Activated CD4-positive, alpha-beta T cell treated with anti-CD3 and anti-CD28 coated beads for 36 hours (primary cell): ENCODE measurements around the gene OR56A3. TPM values are rescaled to one million over a fixed set of nuclear protein-coding genes. Genes with fewer than 3 reads are reported as not detected.

Source experiments
- ATAC-seq: fragments of 200-7000 bp; cut with Tn5 transposase; one replicate; pipeline ENCODE4 v1.10.0; 2021; ENCODE audit warnings: mild to moderate bottlenecking, moderate library complexity
- CTCF ChIA-PET: fragments of 350-600 bp; sonication (Branson Sonifier 250); formaldehyde crosslinking; loops from one replicate; lab custom pipeline; 2021; ENCODE audit warnings: antibody characterized with exemption; lab: Charles Lee
- POLR2A ChIA-PET: fragments of 350-600 bp; sonication (Branson Sonifier 250); formaldehyde crosslinking; loops from one replicate; lab custom pipeline; 2021; ENCODE audit warnings: antibody characterized with exemption, inconsistent platforms; lab: Charles Lee
- DNase-seq: peaks from one replicate; pipeline ENCODE4 v3.0.0-alpha.2; 2020
- H3K27ac Mint-ChIP-seq: one replicate; pipeline ENCODE4 v1.8.0; 2021; ENCODE audit warnings: mixed read lengths
- H3K27me3 Mint-ChIP-seq: one replicate; pipeline ENCODE4 v1.8.0; 2021; ENCODE audit warnings: mixed read lengths
- H3K36me3 Mint-ChIP-seq: one replicate; pipeline ENCODE4 v1.8.0; 2021; ENCODE audit warnings: low read depth, mixed read lengths
- H3K4me1 Mint-ChIP-seq: one replicate; pipeline ENCODE4 v1.8.0; 2021; ENCODE audit warnings: mixed read lengths
- H3K4me3 Mint-ChIP-seq: one replicate; pipeline ENCODE4 v1.8.0; 2021; ENCODE audit warnings: mild to moderate bottlenecking, moderate library complexity, mixed read lengths
- H3K9me3 Mint-ChIP-seq: one replicate; pipeline ENCODE4 v1.8.0; 2021; ENCODE audit warnings: low read depth, mixed read lengths
- intact Hi-C, 2 experiments: fragments of 100-400 bp; cut with DNase I in 1 of 2; cut with micrococcal nuclease in 1 of 2; formaldehyde crosslinking; loops; one replicate each; pipeline versions ENCODE4 v1.14.2 to v1.15.1; 2022 to 2024; cut with DNase I, micrococcal nuclease
- total RNA-seq, 2 experiments: library from RNA; stranded (reverse); gene quantifications; one replicate each; pipeline ENCODE4 v1.2.3, GENCODE V29; 2021

The OR56A3 gene
- total RNA-seq, 2 experiments from 2014 or later = not detected

- intact Hi-C loops = no loop called here
- Mint-ChIP-seq H3K36me3 (no peaks in the 10 kb centered on the region), H3K4me3 (no peak overlapping the region), H3K27ac (no peak overlapping the region), H3K27me3 (peaks cover 15% of the 10 kb centered on the region), H3K4me1 (no peaks in the 10 kb centered on the region), H3K9me3 (no peaks in the 10 kb centered on the region)
- DNase-seq (no peak), ATAC-seq (no peak)
- ChIA-PET CTCF (no interaction called here), POLR2A (no interaction called here)
These were observed 41.4 kb downstream of the OR56A3 start for GRCh38 chr11:5983443-5983842.

GRCh38 chr11:5986885-5987284, 44.8 kb downstream of the OR56A3 start, which contains the start of gene OR52L1:
OR52L1 (minus strand) TSS chr11:5986985; CDS start chr11:5986930, 55 bp downstream.
- ChIA-PET CTCF (no interaction called here), POLR2A (no interaction called here)
- intact Hi-C loops = no loop called here
- Mint-ChIP-seq H3K27ac (no peak within 1 kb of the TSS), H3K4me1 (no peaks in the 10 kb centered on the region), H3K27me3 (peaks cover 23% of the 10 kb centered on the region), H3K9me3 (no peaks in the 10 kb centered on the region), H3K4me3 (no peak within 1 kb of the TSS), H3K36me3 (no peaks in the 10 kb centered on the region)
- ATAC-seq = no peak
- no peak for DNase-seq

- ChIA-PET POLR2A (interaction anchor here (0.5 kb wide), 1 partner anchor 1216 kb away, joined by 3 read pairs; no protein-coding TSS in a partner anchor), CTCF (interaction anchor here (0.8 kb wide), 1 partner anchor 20 kb away, joined by 4 read pairs; no protein-coding TSS in a partner anchor)
- no peak for ATAC-seq
These were observed 47.2 kb downstream of the OR56A3 start for GRCh38 chr11:5989203-5989602.

GRCh38 chr11:5992150-5992549, 50.1 kb downstream of the OR56A3 start:
- no peak for DNase-seq
- intact Hi-C loops = no loop called here
- Mint-ChIP-seq H3K4me3 (no peak overlapping the region), H3K27me3 (peaks cover 10% of the 10 kb centered on the region), H3K9me3 (no peaks in the 10 kb centered on the region), H3K27ac (no peak overlapping the region), H3K36me3 (no peaks in the 10 kb centered on the region), H3K4me1 (no peaks in the 10 kb centered on the region)
- ATAC-seq = peak; percentile 16
- CTCF ChIA-PET = interaction anchor here (0.5 to 1.6 kb wide), 6 partner anchors 9 to 442 kb away, joined by 3 to 10 read pairs (median 4); no protein-coding TSS in a partner anchor
- POLR2A ChIA-PET = no interaction called here

More at GRCh38 chr11:5989203-5989602, 47.2 kb downstream of the OR56A3 start:
- no peak overlapping the region for H3K27ac Mint-ChIP-seq
- no peak overlapping the region for H3K4me3 Mint-ChIP-seq
- H3K36me3 Mint-ChIP-seq = no peaks in the 10 kb centered on the region
- H3K27me3 Mint-ChIP-seq = peaks cover 12% of the 10 kb centered on the region
- no peaks in the 10 kb centered on the region for H3K4me1 Mint-ChIP-seq
- no peaks in the 10 kb centered on the region for H3K9me3 Mint-ChIP-seq
- DNase-seq = no peak
- intact Hi-C loops = no loop called here

GRCh38 chr11:5992604-5993251, 50.7 kb downstream of the OR56A3 start:
- ChIA-PET POLR2A (no interaction called here), CTCF (interaction anchor here (0.5 to 1.6 kb wide), 6 partner anchors 9 to 441 kb away, joined by 3 to 10 read pairs (median 4); no protein-coding TSS in a partner anchor)
- Mint-ChIP-seq H3K4me1 (no peaks in the 10 kb centered on the region), H3K4me3 (no peak overlapping the region), H3K36me3 (no peaks in the 10 kb centered on the region), H3K27me3 (peaks cover 8% of the 10 kb centered on the region), H3K27ac (no peak overlapping the region), H3K9me3 (no peaks in the 10 kb centered on the region)
- DNase-seq (no peak), ATAC-seq (no peak)
- intact Hi-C loops = no loop called here

GRCh38 chr11:5994791-5995190, 52.7 kb downstream of the OR56A3 start:
- intact Hi-C loops = no loop called here
- H3K27me3 Mint-ChIP-seq = peaks cover 8% of the 10 kb centered on the region
- no peaks in the 10 kb centered on the region for H3K4me1 Mint-ChIP-seq
- DNase-seq = no peak
- H3K36me3 Mint-ChIP-seq = no peaks in the 10 kb centered on the region
- no peak overlapping the region for H3K27ac Mint-ChIP-seq
- no peak for ATAC-seq
- ChIA-PET CTCF (no interaction called here), POLR2A (no interaction called here)
- no peak overlapping the region for H3K4me3 Mint-ChIP-seq
- no peaks in the 10 kb centered on the region for H3K9me3 Mint-ChIP-seq

Other genes starting within 250 kb of the OR56A3 start
- gene OR56B1, start 205.8 kb upstream of the OR56A3 start, total RNA-seq = under 1 TPM; 0.14 to 0.16 TPM
- gene OR52N4, start 188.0 kb upstream of the OR56A3 start, total RNA-seq = under 1 TPM; 0.23 to 0.70 TPM
- not detected for gene OR52N5, start 158.9 kb upstream of the OR56A3 start, total RNA-seq
- not detected for gene OR52N1, start 151.0 kb upstream of the OR56A3 start, total RNA-seq
- gene OR52N2, start 133.3 kb upstream of the OR56A3 start, total RNA-seq = not detected
- not detected for gene OR52E6, start 100.4 kb upstream of the OR56A3 start, total RNA-seq
- not detected for gene OR52E8, start 84.6 kb upstream of the OR56A3 start, total RNA-seq
- gene OR52E4, start 61.6 kb upstream of the OR56A3 start, total RNA-seq = not detected
- gene OR52E5, start 49.0 kb upstream of the OR56A3 start, total RNA-seq = not detected
- gene OR56A5, start 26.2 kb downstream of the OR56A3 start, total RNA-seq = not detected
- not detected for gene OR52L1, start 44.7 kb downstream of the OR56A3 start, total RNA-seq
- gene OR56A4, start 64.7 kb downstream of the OR56A3 start, total RNA-seq = not detected
- gene OR56A1, start 88.5 kb downstream of the OR56A3 start, total RNA-seq = not detected
- gene OR56B4, start 165.4 kb downstream of the OR56A3 start, total RNA-seq = not detected
- not detected for gene OR52B2, start 228.1 kb downstream of the OR56A3 start, total RNA-seq